Neural progenitor cell (in vitro differentiated cells): ENCODE results near the gene GGA1.

Experiments used
- EZH2 ChIP-seq: fragments of 200-600 bp; sonication (generic); IDR thresholded peaks from 2 replicates; pipeline ENCODE4 v1.6.1; 2017; ENCODE audit warnings: antibody characterized with exemption, mild to moderate bottlenecking, moderate library complexity
- EZH2phosphoT487 ChIP-seq: fragments of 200-600 bp; sonication (generic); IDR thresholded peaks from 2 replicates; pipeline ENCODE4 v1.6.1; 2017; ENCODE audit warnings: antibody characterized with exemption
- TF ChIP-seq, protein P1 (sequence below): fragments of 200-600 bp; sonication (generic); IDR thresholded peaks from 2 replicates; pipeline ENCODE4 v1.5.1; 2017; ENCODE audit warnings: antibody characterized with exemption, mild to moderate bottlenecking

DNA sequence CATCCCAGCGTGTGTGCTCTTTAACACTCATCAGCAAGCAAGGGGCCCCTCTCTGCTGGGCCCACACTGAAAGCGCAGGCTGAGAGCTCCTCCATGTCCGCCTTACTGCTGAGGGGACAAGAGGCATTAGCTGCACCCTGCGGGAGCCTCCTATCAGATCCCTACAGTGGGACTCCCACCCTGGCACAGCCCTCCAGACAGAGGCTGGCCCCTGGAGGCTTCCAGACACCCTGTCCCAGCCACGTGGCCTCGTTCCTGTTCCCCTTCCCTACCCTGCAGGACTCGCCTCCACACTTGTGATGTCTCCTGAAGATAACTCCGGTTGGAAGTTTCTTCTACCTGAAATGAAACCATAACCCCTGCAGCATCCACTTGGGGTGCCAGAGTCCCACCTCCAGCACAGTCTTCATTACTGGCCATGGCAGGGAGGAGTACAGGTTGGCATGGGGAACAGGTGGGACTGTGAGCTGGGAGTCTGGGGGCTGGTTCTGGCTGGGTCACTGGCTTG lies 25.8 kb downstream of the GGA1 start:
- TF ChIP-seq EZH2 = no peak
- TF ChIP-seq EZH2phosphoT487 = no peak
- TF ChIP-seq, protein P1, sequence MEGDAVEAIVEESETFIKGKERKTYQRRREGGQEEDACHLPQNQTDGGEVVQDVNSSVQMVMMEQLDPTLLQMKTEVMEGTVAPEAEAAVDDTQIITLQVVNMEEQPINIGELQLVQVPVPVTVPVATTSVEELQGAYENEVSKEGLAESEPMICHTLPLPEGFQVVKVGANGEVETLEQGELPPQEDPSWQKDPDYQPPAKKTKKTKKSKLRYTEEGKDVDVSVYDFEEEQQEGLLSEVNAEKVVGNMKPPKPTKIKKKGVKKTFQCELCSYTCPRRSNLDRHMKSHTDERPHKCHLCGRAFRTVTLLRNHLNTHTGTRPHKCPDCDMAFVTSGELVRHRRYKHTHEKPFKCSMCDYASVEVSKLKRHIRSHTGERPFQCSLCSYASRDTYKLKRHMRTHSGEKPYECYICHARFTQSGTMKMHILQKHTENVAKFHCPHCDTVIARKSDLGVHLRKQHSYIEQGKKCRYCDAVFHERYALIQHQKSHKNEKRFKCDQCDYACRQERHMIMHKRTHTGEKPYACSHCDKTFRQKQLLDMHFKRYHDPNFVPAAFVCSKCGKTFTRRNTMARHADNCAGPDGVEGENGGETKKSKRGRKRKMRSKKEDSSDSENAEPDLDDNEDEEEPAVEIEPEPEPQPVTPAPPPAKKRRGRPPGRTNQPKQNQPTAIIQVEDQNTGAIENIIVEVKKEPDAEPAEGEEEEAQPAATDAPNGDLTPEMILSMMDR = no peak
